HCT116 (cell line): Measurements from ENCODE around the gene HACD3. TPM values are rescaled to one million over a fixed set of nuclear protein-coding genes. Genes with fewer than 3 reads are reported as not detected.

Source experiments
- ATAC-seq: fragments of 200-7000 bp; cut with Tn5 transposase; 2 replicates; pipeline ENCODE4 v1.9.1; 2020; ENCODE audit warnings: mild to moderate bottlenecking, moderate library complexity
- BruUV-seq: library from RNA; stranded (reverse); fragments of 400-500 nt; replicated peaks from 2 replicates; lab custom pipeline; 2021; lab: Mats Ljungman, UMichigan
- CTCF ChIA-PET: fragments of 300-600 bp; sonication (Branson Sonifier 250); formaldehyde crosslinking; loops from one replicate; lab custom pipeline; 2021; ENCODE audit warnings: antibody characterized with exemption; lab: Charles Lee
- POLR2A ChIA-PET: fragments of 300-600, 350-600 bp; sonication (Branson Sonifier 250); formaldehyde crosslinking; loops from one replicate; lab custom pipeline; 2021; ENCODE audit warnings: antibody characterized with exemption; lab: Charles Lee
- RAD21 ChIA-PET, 2 experiments: fragments of 300-600 bp; sonication (Branson Sonifier 250); formaldehyde crosslinking; loops; one replicate each; lab custom pipeline; 2023; ENCODE audit warnings: low total read pairs in 2 of 2; ENCODE audit not compliant: uncharacterized antibody in 2 of 2, unreplicated experiment in 2 of 2, low non-redundant PET in 1 of 2; lab: Charles Lee
- DNase-seq: peaks from one replicate; pipeline ENCODE4 v3.0.0-alpha.2; 2010; ENCODE audit warnings: low read depth, low spot score
- H2AFZ ChIP-seq: fragments of 200-600 bp; shearing (Covaris generic), sonication (generic); 2 replicates; pipeline ENCODE4 v1.6.1; 2017; ENCODE audit warnings: low read depth, mixed run types, mixed read lengths, antibody characterized with exemption, low read length; ENCODE audit not compliant: poor library complexity, severe bottlenecking
- H3K27ac ChIP-seq: 2 replicates; pipeline ENCODE4 v1.5.1; 2012; ENCODE audit warnings: low read depth, low read length
- H3K27me3 ChIP-seq: fragments of 200-600 bp; sonication (generic); 2 replicates; pipeline ENCODE4 v1.6.1; 2016; ENCODE audit warnings: mixed run types, low read length, mixed read lengths; ENCODE audit not compliant: insufficient read depth
- H3K36me3 ChIP-seq, 2 experiments: fragments of 200-500 bp in 1 of 2; fragments of 200-600 bp in 1 of 2; sonication (Bioruptor generic) in 1 of 2; sonication (generic) in 1 of 2; 2 replicates each; pipeline versions ENCODE4 v1.5.1 to v1.6.1; 2014 to 2016; ENCODE audit warnings: low read length in 2 of 2, inconsistent platforms in 1 of 2, mixed read lengths in 1 of 2, mixed run types in 1 of 2; ENCODE audit not compliant: insufficient read depth in 2 of 2, control insufficient read depth in 1 of 2
- H3K4me1 ChIP-seq, 2 experiments: fragments of 200-600 bp in 1 of 2; sonication (generic) in 1 of 2; 2 replicates each; pipeline versions ENCODE4 v1.5.1 to v1.6.1; 2012 to 2017; ENCODE audit warnings: low read length in 2 of 2, inconsistent platforms in 1 of 2, mild to moderate bottlenecking in 1 of 2, mixed read lengths in 1 of 2, mixed run types in 1 of 2, moderate library complexity in 1 of 2; ENCODE audit not compliant: insufficient read depth in 2 of 2, control insufficient read depth in 1 of 2
- H3K4me2 ChIP-seq: fragments of 200-600 bp; sonication (generic); 2 replicates; pipeline ENCODE4 v1.6.1; 2017; ENCODE audit warnings: mixed run types, low read length, mixed read lengths
- H3K4me3 ChIP-seq, 2 experiments: fragments of 200-600 bp in 1 of 2; sonication (generic) in 1 of 2; replicated peaks in 1 of 2; 2 replicates each; pipeline ENCODE4 v1.5.1; 2011 to 2016; ENCODE audit warnings: low read length in 2 of 2, control low read depth in 1 of 2, low read depth in 1 of 2, mild to moderate bottlenecking in 1 of 2, mixed read lengths in 1 of 2, mixed run types in 1 of 2
- H3K79me2 ChIP-seq: fragments of 200-600 bp; sonication (generic); 2 replicates; pipeline ENCODE4 v1.6.1; 2017; ENCODE audit warnings: mild to moderate bottlenecking, mixed run types, low read length, moderate library complexity, mixed read lengths; ENCODE audit not compliant: insufficient read depth
- H3K9ac ChIP-seq: fragments of 200-600 bp; sonication (generic); 2 replicates; pipeline ENCODE4 v1.6.1; 2016; ENCODE audit warnings: low read length, mixed read lengths
- H3K9me2 ChIP-seq: fragments of 200-600 bp; sonication (generic), shearing (Covaris generic); 2 replicates; pipeline ENCODE4 v1.6.1; 2017; ENCODE audit warnings: mixed run types, mild to moderate bottlenecking, moderate library complexity; ENCODE audit not compliant: insufficient read depth
- H3K9me3 ChIP-seq, 2 experiments: fragments of 200-500 bp in 1 of 2; fragments of 200-600 bp in 1 of 2; sonication (Bioruptor generic) in 1 of 2; sonication (generic) in 1 of 2; 2 replicates each; pipeline ENCODE4 v1.6.1; 2014 to 2017; ENCODE audit warnings: low read length in 2 of 2, mixed read lengths in 2 of 2, inconsistent platforms in 1 of 2, low read depth in 1 of 2, mild to moderate bottlenecking in 1 of 2, mixed run types in 1 of 2, moderate library complexity in 1 of 2; ENCODE audit not compliant: control insufficient read depth in 1 of 2, insufficient read depth in 1 of 2
- H4K20me1 ChIP-seq: fragments of 200-600 bp; sonication (generic), shearing (Covaris generic); 2 replicates; pipeline ENCODE4 v1.6.1; 2017; ENCODE audit warnings: mixed run types, mild to moderate bottlenecking, moderate library complexity; ENCODE audit not compliant: insufficient read depth
- CTCF ChIP-seq, 3 experiments: fragments of 200-600 bp in 1 of 3; sonication (generic) in 1 of 3; IDR thresholded peaks in 2 of 3; conservative IDR thresholded peaks in 1 of 3; 2 replicates each; pipeline ENCODE4 v1.5.1; 2012 to 2017; ENCODE audit warnings: low read depth in 2 of 3, low read length in 2 of 3, antibody characterized with exemption in 1 of 3, borderline replicate concordance in 1 of 3, control low read depth in 1 of 3, mild to moderate bottlenecking in 1 of 3, mixed read lengths in 1 of 3, mixed run types in 1 of 3, moderate library complexity in 1 of 3; ENCODE audit not compliant: insufficient read depth in 1 of 3
- EZH2phosphoT487 ChIP-seq: fragments of 200-600 bp; IDR thresholded peaks from 2 replicates; pipeline ENCODE4 v1.6.1; 2018; ENCODE audit warnings: antibody characterized with exemption, borderline replicate concordance
- FOSL1 ChIP-seq: IDR thresholded peaks from 2 replicates; pipeline ENCODE4 v1.6.1; 2012; ENCODE audit warnings: low read depth
- JUND ChIP-seq: IDR thresholded peaks from 2 replicates; pipeline ENCODE4 v1.6.1; 2012
- POLR2AphosphoS5 ChIP-seq: IDR thresholded peaks from 2 replicates; pipeline ENCODE4 v1.6.1; 2011; ENCODE audit warnings: mild to moderate bottlenecking, low read depth, low read length, moderate library complexity
- SP1 ChIP-seq: IDR thresholded peaks from 2 replicates; pipeline ENCODE4 v1.6.1; 2012; ENCODE audit warnings: low read depth
- TCF7L2 ChIP-seq: IDR thresholded peaks from 2 replicates; pipeline ENCODE4 v1.7.0; 2011; ENCODE audit warnings: borderline replicate concordance, inconsistent platforms; ENCODE audit not compliant: insufficient read depth, insufficient read length; ENCODE audit errors: extremely low read depth
- ZFX ChIP-seq: fragments of 450-650 bp; IDR thresholded peaks from 2 replicates; pipeline ENCODE4 v1.6.1; 2017
- intact Hi-C: fragments of 100-400 bp; cut with micrococcal nuclease; formaldehyde crosslinking; loops from 2 replicates; pipeline ENCODE4 v1.10.0; 2022
- total RNA-seq: library from RNA; stranded (reverse); gene quantifications from one replicate; pipeline ENCODE4 v1.2.1, GENCODE V29; 2021; ENCODE audit not compliant: unreplicated experiment
- TF ChIP-seq, protein P1 (sequence below): IDR thresholded peaks from 2 replicates; pipeline ENCODE4 v1.6.1; 2012
- TF ChIP-seq, protein P2 (sequence below): IDR thresholded peaks from 2 replicates; pipeline ENCODE4 v1.6.1; 2012
- TF ChIP-seq, protein P3 (sequence below): IDR thresholded peaks from 2 replicates; pipeline ENCODE4 v1.6.1; 2012; ENCODE audit warnings: low read depth

Gene HACD3
- total RNA-seq, 1 experiment from 2014 or later = 57.5 TPM

GRCh38 chr15:65550681-65551098, 20.4 kb downstream of the HACD3 start:
- POLR2A ChIA-PET = interaction anchor here (0.6 kb wide), 1 partner anchor 539 kb away, joined by 3 read pairs; no protein-coding TSS in a partner anchor
- CTCF ChIA-PET = no interaction called here
- ATAC-seq = no peak

More at GRCh38 chr15:65550681-65551098, 20.4 kb downstream of the HACD3 start:
- no peak overlapping the region for H3K4me2 ChIP-seq
- H3K27ac ChIP-seq = no peak overlapping the region
- no peaks in the 10 kb centered on the region for H3K4me1 ChIP-seq
- intact Hi-C loops = no loop called here
- DNase-seq = no peak
- TF ChIP-seq, protein P1, sequence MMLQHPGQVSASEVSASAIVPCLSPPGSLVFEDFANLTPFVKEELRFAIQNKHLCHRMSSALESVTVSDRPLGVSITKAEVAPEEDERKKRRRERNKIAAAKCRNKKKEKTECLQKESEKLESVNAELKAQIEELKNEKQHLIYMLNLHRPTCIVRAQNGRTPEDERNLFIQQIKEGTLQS = no peak
- TF ChIP-seq JUND = no peak
- no peak for TF ChIP-seq ZFX
- TF ChIP-seq POLR2AphosphoS5 = no peak
- TF ChIP-seq, protein P2, sequence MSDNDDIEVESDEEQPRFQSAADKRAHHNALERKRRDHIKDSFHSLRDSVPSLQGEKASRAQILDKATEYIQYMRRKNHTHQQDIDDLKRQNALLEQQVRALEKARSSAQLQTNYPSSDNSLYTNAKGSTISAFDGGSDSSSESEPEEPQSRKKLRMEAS = no peak
- no peak for TF ChIP-seq EZH2phosphoT487
- TF ChIP-seq TCF7L2 = no peak
- no peak for TF ChIP-seq FOSL1
- TF ChIP-seq SP1 = no peak
- TF ChIP-seq, protein P3, sequence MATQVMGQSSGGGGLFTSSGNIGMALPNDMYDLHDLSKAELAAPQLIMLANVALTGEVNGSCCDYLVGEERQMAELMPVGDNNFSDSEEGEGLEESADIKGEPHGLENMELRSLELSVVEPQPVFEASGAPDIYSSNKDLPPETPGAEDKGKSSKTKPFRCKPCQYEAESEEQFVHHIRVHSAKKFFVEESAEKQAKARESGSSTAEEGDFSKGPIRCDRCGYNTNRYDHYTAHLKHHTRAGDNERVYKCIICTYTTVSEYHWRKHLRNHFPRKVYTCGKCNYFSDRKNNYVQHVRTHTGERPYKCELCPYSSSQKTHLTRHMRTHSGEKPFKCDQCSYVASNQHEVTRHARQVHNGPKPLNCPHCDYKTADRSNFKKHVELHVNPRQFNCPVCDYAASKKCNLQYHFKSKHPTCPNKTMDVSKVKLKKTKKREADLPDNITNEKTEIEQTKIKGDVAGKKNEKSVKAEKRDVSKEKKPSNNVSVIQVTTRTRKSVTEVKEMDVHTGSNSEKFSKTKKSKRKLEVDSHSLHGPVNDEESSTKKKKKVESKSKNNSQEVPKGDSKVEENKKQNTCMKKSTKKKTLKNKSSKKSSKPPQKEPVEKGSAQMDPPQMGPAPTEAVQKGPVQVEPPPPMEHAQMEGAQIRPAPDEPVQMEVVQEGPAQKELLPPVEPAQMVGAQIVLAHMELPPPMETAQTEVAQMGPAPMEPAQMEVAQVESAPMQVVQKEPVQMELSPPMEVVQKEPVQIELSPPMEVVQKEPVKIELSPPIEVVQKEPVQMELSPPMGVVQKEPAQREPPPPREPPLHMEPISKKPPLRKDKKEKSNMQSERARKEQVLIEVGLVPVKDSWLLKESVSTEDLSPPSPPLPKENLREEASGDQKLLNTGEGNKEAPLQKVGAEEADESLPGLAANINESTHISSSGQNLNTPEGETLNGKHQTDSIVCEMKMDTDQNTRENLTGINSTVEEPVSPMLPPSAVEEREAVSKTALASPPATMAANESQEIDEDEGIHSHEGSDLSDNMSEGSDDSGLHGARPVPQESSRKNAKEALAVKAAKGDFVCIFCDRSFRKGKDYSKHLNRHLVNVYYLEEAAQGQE = no peak
- no peak for TF ChIP-seq CTCF (IDR thresholded peaks at IDR 0.05 in 2 of 3, conservative IDR thresholded peaks at IDR 0.05 in 1 of 3; ENCODE audit: borderline replicate concordance in 1 of 3, insufficient read depth in 1 of 3, low read depth in 2 of 3, low read length in 2 of 3)
- no peaks in the 10 kb centered on the region for H3K9me3 ChIP-seq
- no peaks in the 10 kb centered on the region for H3K9me2 ChIP-seq
- H3K9ac ChIP-seq = no peak overlapping the region
- H3K4me3 ChIP-seq = no peak overlapping the region
- peaks cover 83% of the 10 kb centered on the region for H3K79me2 ChIP-seq
- peaks cover 16% of the 10 kb centered on the region; the same call in 1 of the 2 replicates for H4K20me1 ChIP-seq
- BruUV-seq = no TSS peak
- RAD21 ChIA-PET = no interaction called here
- no peak overlapping the region for H2AFZ ChIP-seq
- peaks cover 0 to 7% of the 10 kb centered on the region in 2 experiments; a peak in 1 of 4 replicates for H3K36me3 ChIP-seq
- no peaks in the 10 kb centered on the region for H3K27me3 ChIP-seq
